Tibial nerve (tissue), 4 donors: ENCODE results near the gene APBA3. TPM values are rescaled to one million over a fixed set of nuclear protein-coding genes. Genes with fewer than 3 reads are reported as not detected.

Experiments
- DNase-seq, 2 donors: peaks; one replicate each; pipeline ENCODE4 v3.0.0-alpha.2; 2019; ENCODE audit warnings: low spot score in 2 of 2
- H3K27ac ChIP-seq, 4 donors: fragments of 200-600 bp; sonication (generic) in 3 of 4; one replicate each; pipeline ENCODE4 v1.5.1; 2017 to 2019; ENCODE audit warnings: mild to moderate bottlenecking in 1 of 4
- H3K27me3 ChIP-seq, 2 donors: fragments of 200-600 bp; sonication (generic) in 1 of 2; one replicate each; pipeline versions ENCODE4 v1.5.1 to v1.6.0; 2017 to 2019
- H3K36me3 ChIP-seq, 3 donors: fragments of 200-600 bp; sonication (generic); one replicate each; pipeline ENCODE4 v1.5.1; 2018 to 2019
- H3K4me1 ChIP-seq, 4 donors: fragments of 200-600 bp; sonication (generic) in 3 of 4; one replicate each; pipeline ENCODE4 v1.5.1; 2017 to 2019
- H3K4me3 ChIP-seq, 4 donors: fragments of 200-600 bp; sonication (generic) in 3 of 4; one replicate each; pipeline ENCODE4 v1.5.1; 2017 to 2019; ENCODE audit warnings: mild to moderate bottlenecking in 1 of 4, moderate library complexity in 1 of 4
- H3K9me3 ChIP-seq, 4 donors: fragments of 200-600 bp; sonication (generic) in 3 of 4; one replicate each; pipeline ENCODE4 v1.5.1; 2017 to 2019
- CTCF ChIP-seq, 5 experiments: fragments of 200-600 bp in 3 of 5; fragments of 450-650 bp in 2 of 5; sonication (generic) in 3 of 5; IDR thresholded peaks; one replicate each; pipeline ENCODE4 v1.5.1; 2016 to 2019; ENCODE audit warnings: antibody characterized with exemption in 5 of 5, mild to moderate bottlenecking in 3 of 5, moderate library complexity in 2 of 5
- EP300 ChIP-seq, 2 donors: sonication (generic); formaldehyde crosslinking; IDR thresholded peaks; one replicate each; pipeline ENCODE4 v1.6.1; 2017; ENCODE audit warnings: antibody characterized with exemption in 2 of 2, mild to moderate bottlenecking in 1 of 2
- POLR2A ChIP-seq, 2 donors: fragments of 450-650 bp; IDR thresholded peaks; one replicate each; pipeline ENCODE4 v1.6.1; 2017; ENCODE audit warnings: antibody characterized with exemption in 2 of 2, mild to moderate bottlenecking in 2 of 2, moderate library complexity in 2 of 2
- WGBS, 2 donors: methylation state at CpG; one replicate each; pipeline ENCODE4 v1.1.5; 2018; 5-methylcytosine and 5-hydroxymethylcytosine counted together
- total RNA-seq, 4 donors: library from RNA; depleted of rRNA; stranded (reverse); fragments of >200 nt; gene quantifications; one replicate each; pipeline ENCODE4 v1.1.0, GENCODE V29; 2016

Gene APBA3
- total RNA-seq = 10 to 100 TPM; 21.6 to 51.0 (median 34.7) TPM

GRCh38 chr19:3761382-3762129 is at the start of gene APBA3:
Gene APBA3 (minus strand): TSS chr19:3761692. CDS start chr19:3760264, 1,428 bp downstream.
- Histone ChIP-seq H3K27ac (peak within 1 kb of the TSS; percentile 96 to 99 (median 96)), H3K27me3 (no peaks in the 10 kb centered on the region), H3K9me3 (no peaks in the 10 kb centered on the region), H3K36me3 (peaks cover 0 to 52% (median 10%) of the 10 kb centered on the region in 3 donors), H3K4me3 (peak within 1 kb of the TSS; percentile 75 to 98 (median 90)), H3K4me1 (peaks cover 0 to 43% (median 15%) of the 10 kb centered on the region in 4 donors)
- peak; percentile 74 to 90 (median 80) for TF ChIP-seq CTCF (IDR thresholded peaks at IDR 0.05)
- TF ChIP-seq POLR2A (IDR thresholded peaks at IDR 0.05) = peak; percentile 34 to 62
- TF ChIP-seq EP300 (IDR thresholded peaks at IDR 0.05) = peak in 1 of 2 donors; percentile 92
- 4 to 6% methylated on average over 37 to 45 of the region's 45 CpGs for WGBS, 2 donors
- peak; percentile 88 to 92 for DNase-seq

GRCh38 chr19:3810708-3811355 is 49.3 kb upstream of the APBA3 start:
- Histone ChIP-seq H3K4me1 (peaks cover 0 to 10% (median 0%) of the 10 kb centered on the region in 4 donors), H3K27ac (no peak overlapping the region), H3K4me3 (no peak overlapping the region), H3K36me3 (no peaks in the 10 kb centered on the region), H3K27me3 (peaks cover 0 to 14% of the 10 kb centered on the region in 2 donors), H3K9me3 (no peaks in the 10 kb centered on the region)
- TF ChIP-seq CTCF (IDR thresholded peaks at IDR 0.05) = no peak
- TF ChIP-seq EP300 (IDR thresholded peaks at IDR 0.05) = no peak
- no peak for TF ChIP-seq POLR2A (IDR thresholded peaks at IDR 0.05)
- no peak for DNase-seq
- WGBS, 2 donors = 82 to 88% methylated on average over 11 to 36 of the region's 38 CpGs

- no peak overlapping the region for H3K4me3 ChIP-seq
- no peak overlapping the region for H3K27ac ChIP-seq
- WGBS, 2 donors = 74 to 80% methylated on average over 24 to 26 of the region's 26 CpGs
- no peak for TF ChIP-seq POLR2A (IDR thresholded peaks at IDR 0.05)
- H3K4me1 ChIP-seq = peaks cover 0 to 10% (median 0%) of the 10 kb centered on the region in 4 donors
- no peak for DNase-seq
- H3K9me3 ChIP-seq = no peaks in the 10 kb centered on the region
- peaks cover 0 to 22% of the 10 kb centered on the region in 2 donors for H3K27me3 ChIP-seq
- H3K36me3 ChIP-seq = no peaks in the 10 kb centered on the region
Observed at GRCh38 chr19:3809881-3810707, 48.6 kb upstream of the APBA3 start.

- H3K4me3 ChIP-seq = no peak overlapping the region
- TF ChIP-seq POLR2A (IDR thresholded peaks at IDR 0.05) (no peak), CTCF (IDR thresholded peaks at IDR 0.05) (no peak)
- H3K9me3 ChIP-seq = no peaks in the 10 kb centered on the region
- H3K27me3 ChIP-seq = peaks cover 0 to 34% of the 10 kb centered on the region in 2 donors
- 82 to 83% methylated on average over 25 to 33 of the region's 33 CpGs for WGBS, 2 donors
- no peak overlapping the region for H3K27ac ChIP-seq
- DNase-seq = no peak
- H3K4me1 ChIP-seq = peaks cover 0 to 10% (median 0%) of the 10 kb centered on the region in 4 donors
- no peaks in the 10 kb centered on the region for H3K36me3 ChIP-seq
Observed at GRCh38 chr19:3808420-3809143, 47.1 kb upstream of the APBA3 start.
